HepG2 (cell line): ENCODE data around the gene P3H3. TPM values are rescaled to one million over a fixed set of nuclear protein-coding genes. Genes with fewer than 3 reads are reported as not detected.

Experiments used
- AGO2 ChIP-seq: fragments of 200-400 bp; formaldehyde crosslinking; optimal IDR thresholded peaks from 2 replicates; pipeline ENCODE3; 2017; ENCODE audit warnings: mild to moderate bottlenecking, low read depth, low read length, moderate library complexity
- BRD4 ChIP-seq: sonication (generic); formaldehyde crosslinking; IDR thresholded peaks from 2 replicates; pipeline ENCODE4 v1.4.0; 2020; ENCODE audit warnings: missing genetic modification reagents
- FOXO1 ChIP-seq: sonication (generic); formaldehyde crosslinking; IDR thresholded peaks from 2 replicates; pipeline ENCODE4 v1.4.0; 2020; ENCODE audit warnings: missing genetic modification reagents
- HNRNPLL ChIP-seq: fragments of 200-400 bp; formaldehyde crosslinking; IDR thresholded peaks from 2 replicates; pipeline ENCODE4 v1.6.1; 2017; ENCODE audit warnings: mild to moderate bottlenecking, low read depth, low read length; ENCODE audit not compliant: poor library complexity, severe bottlenecking
- MED13 ChIP-seq: sonication (generic); formaldehyde crosslinking; IDR thresholded peaks from 2 replicates; pipeline ENCODE4 v1.5.0; 2020; ENCODE audit warnings: missing genetic modification reagents
- PATZ1 ChIP-seq: sonication (generic); formaldehyde crosslinking; IDR thresholded peaks from 2 replicates; pipeline ENCODE4 v1.4.0; 2020; ENCODE audit warnings: missing genetic modification reagents
- PHF5A ChIP-seq: IDR thresholded peaks from one replicate; pipeline ENCODE4 v1.6.1; 2018; ENCODE audit warnings: low read depth, missing genetic modification reagents; ENCODE audit not compliant: unreplicated experiment
- POGZ ChIP-seq: sonication (generic); formaldehyde crosslinking; IDR thresholded peaks from 2 replicates; pipeline ENCODE4 v1.4.0; 2020; ENCODE audit warnings: mild to moderate bottlenecking, missing genetic modification reagents
- PPARG ChIP-seq: conservative IDR thresholded peaks from 2 replicates; pipeline ENCODE4 v1.6.1; 2016; ENCODE audit warnings: missing biosample characterization, missing genetic modification reagents
- REXO4 ChIP-seq: sonication (generic); formaldehyde crosslinking; IDR thresholded peaks from 2 replicates; pipeline ENCODE4 v1.8.0; 2022; ENCODE audit warnings: missing genetic modification reagents, mild to moderate bottlenecking, borderline replicate concordance
- SATB2 ChIP-seq: sonication (generic); formaldehyde crosslinking; IDR thresholded peaks from 2 replicates; pipeline ENCODE4 v1.5.0; 2020; ENCODE audit warnings: missing genetic modification reagents
- SMARCC2 ChIP-seq: fragments of 450-650 bp; IDR thresholded peaks from 2 replicates; pipeline ENCODE4 v1.6.1; 2017; ENCODE audit warnings: antibody characterized with exemption, mild to moderate bottlenecking
- SMYD3 ChIP-seq: sonication (generic); formaldehyde crosslinking; IDR thresholded peaks from 2 replicates; pipeline ENCODE4 v1.8.1; 2023; ENCODE audit warnings: mild to moderate bottlenecking, missing genetic modification reagents
- SNRNP70 ChIP-seq: fragments of 200-400 bp; formaldehyde crosslinking; IDR thresholded peaks from 2 replicates; pipeline ENCODE4 v1.6.1; 2017; ENCODE audit warnings: mild to moderate bottlenecking, low read depth, low read length, moderate library complexity
- TBL1XR1 ChIP-seq: fragments of 150-350 bp; IDR thresholded peaks from 2 replicates; pipeline ENCODE4 v1.6.1; 2014; ENCODE audit warnings: borderline replicate concordance, low read length; ENCODE audit not compliant: partially characterized antibody
- ZBTB20 ChIP-seq: sonication (generic); formaldehyde crosslinking; IDR thresholded peaks from 2 replicates; pipeline ENCODE4 v1.8.1; 2023; ENCODE audit warnings: missing genetic modification reagents, low read depth, mild to moderate bottlenecking, borderline replicate concordance
- ZFP36 ChIP-seq: fragments of 150-350 bp; IDR thresholded peaks from 2 replicates; pipeline ENCODE4 v1.6.1; 2018; ENCODE audit warnings: borderline replicate concordance, low read length, low read depth; ENCODE audit not compliant: partially characterized antibody
- ZFP90 ChIP-seq: sonication (generic); formaldehyde crosslinking; IDR thresholded peaks from 2 replicates; pipeline ENCODE4 v1.8.0; 2022; ENCODE audit warnings: missing genetic modification reagents, mild to moderate bottlenecking, inconsistent platforms, borderline replicate concordance
- ZNF12 ChIP-seq: sonication (generic); formaldehyde crosslinking; IDR thresholded peaks from 2 replicates; pipeline ENCODE4 v1.5.0; 2020; ENCODE audit warnings: missing genetic modification reagents
- ZNF180 ChIP-seq: sonication (generic); formaldehyde crosslinking; IDR thresholded peaks from 2 replicates; pipeline ENCODE4 v1.4.0; 2020; ENCODE audit warnings: low read depth, missing genetic modification reagents, borderline replicate concordance
- ZNF225 ChIP-seq: sonication (generic); formaldehyde crosslinking; IDR thresholded peaks from 2 replicates; pipeline ENCODE4 v1.4.0; 2020; ENCODE audit warnings: mild to moderate bottlenecking, missing genetic modification reagents
- ZNF724P ChIP-seq: sonication (generic); formaldehyde crosslinking; IDR thresholded peaks from 2 replicates; pipeline ENCODE4 v1.8.0; 2022; ENCODE audit warnings: missing genetic modification reagents, borderline replicate concordance
- ZNF766 ChIP-seq: sonication (generic); formaldehyde crosslinking; IDR thresholded peaks from 2 replicates; pipeline ENCODE4 v1.5.0; 2020; ENCODE audit warnings: missing genetic modification reagents, borderline replicate concordance
- ZNF781 ChIP-seq: sonication (generic); formaldehyde crosslinking; IDR thresholded peaks from 2 replicates; pipeline ENCODE4 v1.5.1; 2020; ENCODE audit warnings: borderline replicate concordance, mild to moderate bottlenecking, missing genetic modification reagents; ENCODE audit errors: not compliant biosample characterization
- ZNF788 ChIP-seq: sonication (generic); formaldehyde crosslinking; IDR thresholded peaks from 2 replicates; pipeline ENCODE4 v1.5.0; 2020; ENCODE audit warnings: mild to moderate bottlenecking, missing genetic modification reagents, borderline replicate concordance
- ZNF792 ChIP-seq: IDR thresholded peaks from 2 replicates; pipeline ENCODE4 v1.6.1; 2016
- ZNF841 ChIP-seq: sonication (generic); formaldehyde crosslinking; IDR thresholded peaks from 2 replicates; pipeline ENCODE4 v1.8.1; 2023; ENCODE audit warnings: missing genetic modification reagents, borderline replicate concordance
- ZSCAN29 ChIP-seq: sonication (generic); formaldehyde crosslinking; conservative IDR thresholded peaks from 2 replicates; pipeline ENCODE4 v1.4.0; 2020; ENCODE audit warnings: mild to moderate bottlenecking, missing genetic modification reagents
- polyA plus RNA-seq, 8 experiments: library from polyadenylated mRNA; depleted of rRNA in 3 of 8; stranded (reverse) in 7 of 8; unstranded in 1 of 8; fragments of >200 nt; fragmentation: Illumina TruSeq in 4 of 8; extraction: Trizol in 4 of 8; gene quantifications; 2 replicates each; pipeline versions ENCODE4 v1.2.1 to v1.2.3, GENCODE V29; 2011 to 2016; ENCODE audit warnings: low read depth in 4 of 8, missing spikeins in 1 of 8, mixed read lengths in 1 of 8; ENCODE audit not compliant: insufficient read depth in 1 of 8
- total RNA-seq, 5 experiments: library from RNA; depleted of rRNA; stranded (reverse); fragments of >200 nt; fragmentation: Illumina TruSeq; extraction: Trizol; gene quantifications; 2 replicates each; pipeline ENCODE4 v1.2.3, GENCODE V29; 2016; ENCODE audit warnings: low read depth in 1 of 5

Gene P3H3
- total and polyA plus RNA-seq, 2 of the 13 experiments (the other 11 are each of a cell fraction or from before 2014, with no cell fraction given): 20.1 to 20.5 TPM

GRCh38 chr12:6867413-6868210 is 39.4 kb downstream of the P3H3 start, which contains the start of gene TPI1 (continued):
- TF ChIP-seq FOXO1 (CRISPR knock-in tag) (no peak), ZBTB20 (CRISPR knock-in tag) (peak; percentile 74), ZNF225 (0 out of 2 replicates have a peak, but pooled peaks have one; percentile 10), PATZ1 (CRISPR knock-in tag) (no peak; the same call in 1 of the 2 replicates), ZFP36 (no peak), TBL1XR1 (no peak), ZNF841 (CRISPR knock-in tag) (no peak; the same call in 1 of the 2 replicates), ZNF788 (CRISPR knock-in tag) (no peak), ZNF766 (CRISPR knock-in tag) (0 out of 2 replicates have a peak, but pooled peaks have one; percentile 50), PHF5A (CRISPR knock-in tag) (no peak), HNRNPLL (peak; percentile 71), ZNF180 (CRISPR knock-in tag) (peak; percentile 63; the same call in 1 of the 2 replicates), SATB2 (CRISPR knock-in tag) (peak; percentile 62; the same call in 1 of the 2 replicates), ZSCAN29 (CRISPR knock-in tag) (no peak), POGZ (CRISPR knock-in tag) (no peak), ZNF792 (peak; percentile 82), ZNF12 (CRISPR knock-in tag) (0 out of 2 replicates have a peak, but pooled peaks have one; percentile 22), PPARG (CRISPR knock-in tag) (peak; percentile 10; the same call in 1 of the 2 replicates), AGO2 (peak; percentile 88), ZFP90 (CRISPR knock-in tag) (0 out of 2 replicates have a peak, but pooled peaks have one; percentile 63), SMARCC2 (no peak), ZNF724P (peak; percentile 63), MED13 (CRISPR knock-in tag) (peak; percentile 75; the same call in 1 of the 2 replicates), REXO4 (CRISPR knock-in tag) (no peak), BRD4 (CRISPR knock-in tag) (no peak), SNRNP70 (no peak), ZNF781 (CRISPR knock-in tag) (peak; percentile 54), SMYD3 (CRISPR knock-in tag) (no peak; the same call in 1 of the 2 replicates)
